ENCODE data around the gene GYS2.

DNA sequence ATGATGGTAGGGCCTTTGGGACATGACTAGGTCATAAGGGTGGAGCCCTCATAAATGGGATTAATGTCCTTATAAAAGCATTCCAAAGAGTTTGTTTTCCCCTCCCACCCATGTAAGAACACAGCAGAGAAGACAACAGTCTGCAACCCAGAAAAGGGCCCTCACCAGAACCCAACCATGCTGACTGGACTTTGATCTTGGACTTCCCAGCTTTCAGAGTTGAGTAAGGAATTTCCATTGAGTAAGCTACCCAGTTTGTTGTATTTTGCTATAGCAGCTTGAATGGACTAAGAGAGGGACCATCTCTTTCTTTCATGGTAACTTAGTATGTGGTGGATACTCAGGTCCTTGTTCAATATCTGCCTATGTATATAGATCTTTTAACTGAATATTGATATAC, 81.5 kb downstream of the GYS2 start:
- TF ChIP-seq, protein P1, sequence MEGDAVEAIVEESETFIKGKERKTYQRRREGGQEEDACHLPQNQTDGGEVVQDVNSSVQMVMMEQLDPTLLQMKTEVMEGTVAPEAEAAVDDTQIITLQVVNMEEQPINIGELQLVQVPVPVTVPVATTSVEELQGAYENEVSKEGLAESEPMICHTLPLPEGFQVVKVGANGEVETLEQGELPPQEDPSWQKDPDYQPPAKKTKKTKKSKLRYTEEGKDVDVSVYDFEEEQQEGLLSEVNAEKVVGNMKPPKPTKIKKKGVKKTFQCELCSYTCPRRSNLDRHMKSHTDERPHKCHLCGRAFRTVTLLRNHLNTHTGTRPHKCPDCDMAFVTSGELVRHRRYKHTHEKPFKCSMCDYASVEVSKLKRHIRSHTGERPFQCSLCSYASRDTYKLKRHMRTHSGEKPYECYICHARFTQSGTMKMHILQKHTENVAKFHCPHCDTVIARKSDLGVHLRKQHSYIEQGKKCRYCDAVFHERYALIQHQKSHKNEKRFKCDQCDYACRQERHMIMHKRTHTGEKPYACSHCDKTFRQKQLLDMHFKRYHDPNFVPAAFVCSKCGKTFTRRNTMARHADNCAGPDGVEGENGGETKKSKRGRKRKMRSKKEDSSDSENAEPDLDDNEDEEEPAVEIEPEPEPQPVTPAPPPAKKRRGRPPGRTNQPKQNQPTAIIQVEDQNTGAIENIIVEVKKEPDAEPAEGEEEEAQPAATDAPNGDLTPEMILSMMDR (IDR thresholded peaks at IDR 0.05): no peak
- no peak for TF ChIP-seq POLR2A (IDR thresholded peaks at IDR 0.05)

All from lower leg skin (tissue), 3 donors.